ENCODE results near the gene NUTM2A. TPM values are rescaled to one million over a fixed set of nuclear protein-coding genes. Genes with fewer than 3 reads are reported as not detected.
"Not testable (repeated sequence)": the region's sequence is repeated elsewhere in the genome, so short reads cannot be mapped to it uniquely, and the experiment has no call there.

NUTM2A gene
- total RNA-seq, 2 donors from 2014 or later, result 2.3 TPM

GRCh38 chr10:87228247-87228646 is 3.0 kb downstream of the NUTM2A start:
- not testable (repeated sequence) for H3K9me3 ChIP-seq; H3K27ac ChIP-seq; H3K4me3 ChIP-seq; H3K27me3 ChIP-seq; H3K4me1 ChIP-seq; H3K36me3 ChIP-seq; DNase-seq (ENCODE audit: low spot score)

GRCh38 chr10:87229211-87229610 is 4.0 kb downstream of the NUTM2A start:
- H3K4me1 ChIP-seq; H3K36me3 ChIP-seq; H3K9me3 ChIP-seq; H3K4me3 ChIP-seq; DNase-seq (ENCODE audit: low spot score); H3K27me3 ChIP-seq; H3K27ac ChIP-seq: not testable (repeated sequence)

- not testable (repeated sequence) for H3K4me1 ChIP-seq; H3K27ac ChIP-seq; H3K4me3 ChIP-seq; H3K36me3 ChIP-seq; H3K27me3 ChIP-seq; DNase-seq (ENCODE audit: low spot score); H3K9me3 ChIP-seq
Observed at GRCh38 chr10:87234854-87235253, 9.6 kb downstream of the NUTM2A start.

- not testable (repeated sequence) for H3K4me3 ChIP-seq; H3K9me3 ChIP-seq; H3K4me1 ChIP-seq; H3K36me3 ChIP-seq; H3K27me3 ChIP-seq; H3K27ac ChIP-seq; DNase-seq (ENCODE audit: low spot score)
Observed at GRCh38 chr10:87237244-87237643, 12.0 kb downstream of the NUTM2A start.

GRCh38 chr10:87239346-87239808 is 14.1 kb downstream of the NUTM2A start:
- not testable (repeated sequence) for H3K4me3 ChIP-seq; H3K27ac ChIP-seq; H3K27me3 ChIP-seq; H3K36me3 ChIP-seq; H3K4me1 ChIP-seq; H3K9me3 ChIP-seq; DNase-seq (ENCODE audit: low spot score)

GRCh38 chr10:87242192-87242591 is 16.9 kb downstream of the NUTM2A start:
- not testable (repeated sequence) for H3K4me1 ChIP-seq; H3K4me3 ChIP-seq; H3K27ac ChIP-seq; DNase-seq (ENCODE audit: low spot score); H3K36me3 ChIP-seq; H3K9me3 ChIP-seq; H3K27me3 ChIP-seq

- DNase-seq (ENCODE audit: low spot score); H3K4me3 ChIP-seq; H3K36me3 ChIP-seq; H3K4me1 ChIP-seq; H3K27ac ChIP-seq; H3K27me3 ChIP-seq; H3K9me3 ChIP-seq: not testable (repeated sequence)
Observed at GRCh38 chr10:87247335-87247734, 22.1 kb downstream of the NUTM2A start.

GRCh38 chr10:87248818-87249353 is 23.6 kb downstream of the NUTM2A start:
- not testable (repeated sequence) for H3K36me3 ChIP-seq

GRCh38 chr10:87280749-87281392 is 55.6 kb downstream of the NUTM2A start:
- DNase-seq (ENCODE audit: low spot score); H3K27ac ChIP-seq; H3K27me3 ChIP-seq; H3K4me1 ChIP-seq; H3K4me3 ChIP-seq; H3K9me3 ChIP-seq; H3K36me3 ChIP-seq: not testable (repeated sequence)

More at GRCh38 chr10:87248818-87249353, 23.6 kb downstream of the NUTM2A start:
- H3K27me3 ChIP-seq; H3K4me1 ChIP-seq; H3K27ac ChIP-seq; DNase-seq (ENCODE audit: low spot score); H3K9me3 ChIP-seq; H3K4me3 ChIP-seq: not testable (repeated sequence)

Other genes starting within 250 kb of the NUTM2A start
- not detected for gene FAM25A, start 205.2 kb upstream of the NUTM2A start, total RNA-seq
- 10 to 100 TPM; 88.6 TPM for gene GLUD1, start 130.6 kb upstream of the NUTM2A start, total RNA-seq
- 10 to 100 TPM; 13.5 to 16.5 TPM for gene SHLD2, start 130.2 kb upstream of the NUTM2A start, total RNA-seq
- 1 to 10 TPM; 4.8 to 4.9 TPM for gene NUTM2D, start 132.3 kb downstream of the NUTM2A start, total RNA-seq